ENCODE measurements around the gene CELA2A.
"Not testable (repeated sequence)": the region's sequence is repeated elsewhere in the genome, so short reads cannot be mapped to it uniquely, and the experiment has no call there.

Gene CELA2A

GRCh38 chr1:15513192-15513591 is 56.7 kb downstream of the CELA2A start:
- WGBS, 2 experiments = 89 to 90% methylated on average over 4 of the region's 4 CpGs
- H3K4me3 ChIP-seq (ENCODE audit: insufficient read depth, low read depth, low read length) = no peak overlapping the region
- H3K9me3 ChIP-seq (ENCODE audit: control insufficient read depth, low read length) = no peaks in the 10 kb centered on the region
- H3K36me3 ChIP-seq (ENCODE audit: control insufficient read depth, insufficient read depth, low read length) = no peaks in the 10 kb centered on the region
- H3K27ac ChIP-seq (ENCODE audit: insufficient read depth, low read depth, low read length, poor library complexity, severe bottlenecking) = no peak overlapping the region
- no peaks in the 10 kb centered on the region for H3K4me1 ChIP-seq (ENCODE audit: control insufficient read depth, insufficient read depth, low read length)
- H3K27me3 ChIP-seq (ENCODE audit: control insufficient read depth, insufficient read depth, low read length, poor library complexity, severe bottlenecking) = no peaks in the 10 kb centered on the region

- WGBS, 2 experiments = 90 to 93% methylated on average over 3 of the region's 3 CpGs
- Histone ChIP-seq H3K36me3 (ENCODE audit: control insufficient read depth, insufficient read depth, low read length) (no peaks in the 10 kb centered on the region), H3K27me3 (ENCODE audit: control insufficient read depth, insufficient read depth, low read length, poor library complexity, severe bottlenecking) (no peaks in the 10 kb centered on the region), H3K9me3 (ENCODE audit: control insufficient read depth, low read length) (no peaks in the 10 kb centered on the region), H3K4me3 (ENCODE audit: insufficient read depth, low read depth, low read length) (no peak overlapping the region), H3K27ac (ENCODE audit: insufficient read depth, low read depth, low read length, poor library complexity, severe bottlenecking) (no peak overlapping the region), H3K4me1 (ENCODE audit: control insufficient read depth, insufficient read depth, low read length) (no peaks in the 10 kb centered on the region)
Measured at GRCh38 chr1:15513919-15514318, 57.4 kb downstream of the CELA2A start.

GRCh38 chr1:15514557-15514956 is 58.0 kb downstream of the CELA2A start:
- H3K36me3 ChIP-seq (ENCODE audit: control insufficient read depth, insufficient read depth, low read length); H3K27ac ChIP-seq (ENCODE audit: insufficient read depth, low read depth, low read length, poor library complexity, severe bottlenecking); H3K27me3 ChIP-seq (ENCODE audit: control insufficient read depth, insufficient read depth, low read length, poor library complexity, severe bottlenecking); H3K4me1 ChIP-seq (ENCODE audit: control insufficient read depth, insufficient read depth, low read length); H3K9me3 ChIP-seq (ENCODE audit: control insufficient read depth, low read length); H3K4me3 ChIP-seq (ENCODE audit: insufficient read depth, low read depth, low read length): not testable (repeated sequence)
- 94 to 95% methylated on average over 4 of the region's 5 CpGs for WGBS, 2 experiments

- 95 to 96% methylated on average over 1 of the region's 2 CpGs for WGBS, 2 experiments
- no peak overlapping the region for H3K27ac ChIP-seq (ENCODE audit: insufficient read depth, low read depth, low read length, poor library complexity, severe bottlenecking)
Measured at GRCh38 chr1:15515022-15515663, 58.6 kb downstream of the CELA2A start.

DNA sequence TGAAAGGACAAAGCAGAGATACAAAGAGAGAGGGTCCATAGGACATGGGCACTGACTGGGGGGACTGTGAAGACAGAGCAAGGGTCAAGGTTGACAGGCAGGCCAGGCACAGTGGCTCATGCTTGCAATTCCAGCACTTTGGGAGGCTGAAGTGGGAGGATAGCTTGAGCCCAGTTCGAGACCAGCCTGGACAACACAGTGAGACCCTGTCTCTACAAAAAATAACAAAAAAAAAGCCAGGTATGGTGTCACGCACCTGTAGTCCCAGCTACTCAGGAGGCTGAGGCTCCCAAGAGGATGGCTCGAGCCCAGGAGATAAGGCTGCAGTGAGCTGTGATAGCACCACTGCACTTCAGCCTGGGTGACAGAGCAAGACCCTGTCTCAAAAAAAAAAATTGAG is 63.1 kb downstream of the CELA2A start:
- WGBS, 2 experiments = 90 to 94% methylated on average over 3 of the region's 3 CpGs
- no peaks in the 10 kb centered on the region for H3K9me3 ChIP-seq (ENCODE audit: control insufficient read depth, low read length)
- no peaks in the 10 kb centered on the region for H3K27me3 ChIP-seq (ENCODE audit: control insufficient read depth, insufficient read depth, low read length, poor library complexity, severe bottlenecking)
- no peak overlapping the region for H3K27ac ChIP-seq (ENCODE audit: insufficient read depth, low read depth, low read length, poor library complexity, severe bottlenecking)
- no peaks in the 10 kb centered on the region for H3K36me3 ChIP-seq (ENCODE audit: control insufficient read depth, insufficient read depth, low read length)
- H3K4me1 ChIP-seq (ENCODE audit: control insufficient read depth, insufficient read depth, low read length) = peaks cover 4% of the 10 kb centered on the region
- H3K4me3 ChIP-seq (ENCODE audit: insufficient read depth, low read depth, low read length) = no peak overlapping the region

More at GRCh38 chr1:15515022-15515663, 58.6 kb downstream of the CELA2A start:
- no peaks in the 10 kb centered on the region for H3K36me3 ChIP-seq (ENCODE audit: control insufficient read depth, insufficient read depth, low read length)
- no peaks in the 10 kb centered on the region for H3K4me1 ChIP-seq (ENCODE audit: control insufficient read depth, insufficient read depth, low read length)
- H3K4me3 ChIP-seq (ENCODE audit: insufficient read depth, low read depth, low read length) = no peak overlapping the region
- no peaks in the 10 kb centered on the region for H3K27me3 ChIP-seq (ENCODE audit: control insufficient read depth, insufficient read depth, low read length, poor library complexity, severe bottlenecking)
- no peaks in the 10 kb centered on the region for H3K9me3 ChIP-seq (ENCODE audit: control insufficient read depth, low read length)

DNA sequence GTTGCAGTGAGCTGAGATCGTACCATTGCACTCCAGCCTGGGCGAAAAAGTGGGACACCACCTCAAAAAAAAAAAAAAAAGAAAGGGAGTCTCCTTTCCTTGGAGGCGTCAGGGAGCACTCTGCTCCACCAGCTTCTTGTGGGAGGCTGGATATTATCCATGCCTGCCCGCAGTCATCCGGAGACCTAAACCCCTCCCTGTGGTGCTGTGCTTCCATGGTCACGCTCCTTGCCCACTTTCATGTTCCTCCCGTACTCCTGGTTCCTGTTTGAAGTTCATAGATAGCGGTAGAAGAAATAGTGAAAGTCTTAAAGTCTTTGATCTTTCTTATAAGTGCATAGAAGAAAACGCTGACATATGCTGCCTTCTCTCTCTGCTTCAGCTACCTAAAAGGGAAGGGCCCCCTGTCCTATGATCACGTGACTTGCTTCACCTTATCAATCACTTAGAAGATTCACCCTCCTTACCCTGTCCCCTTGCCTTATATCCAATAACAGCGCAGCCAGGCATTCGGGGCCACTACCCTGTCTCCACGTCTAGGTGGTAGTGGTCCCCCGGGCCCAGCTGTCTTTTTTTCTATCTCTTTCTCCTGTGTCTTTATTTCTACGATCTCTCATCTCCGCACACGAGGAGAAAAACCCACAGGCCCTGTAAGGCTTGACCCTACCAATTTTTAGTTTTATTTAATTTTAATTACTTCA is 64.8 kb downstream of the CELA2A start:
- H3K4me3 ChIP-seq (ENCODE audit: insufficient read depth, low read depth, low read length); H3K36me3 ChIP-seq (ENCODE audit: control insufficient read depth, insufficient read depth, low read length): not testable (repeated sequence)
- 93 to 96% methylated on average over 16 to 17 of the region's 17 CpGs for WGBS, 2 experiments

More for the DNA sequence above, 64.8 kb downstream of the CELA2A start:
- not testable (repeated sequence) for H3K27me3 ChIP-seq (ENCODE audit: control insufficient read depth, insufficient read depth, low read length, poor library complexity, severe bottlenecking); H3K9me3 ChIP-seq (ENCODE audit: control insufficient read depth, low read length); H3K27ac ChIP-seq (ENCODE audit: insufficient read depth, low read depth, low read length, poor library complexity, severe bottlenecking)
- peaks cover 11% of the 10 kb centered on the region for H3K4me1 ChIP-seq (ENCODE audit: control insufficient read depth, insufficient read depth, low read length)

Measured in ectodermal cell (in vitro differentiated cells).